GM06990 (cell line): ENCODE measurements around the gene HBM.
"Not testable (repeated sequence)": the region's sequence is repeated elsewhere in the genome, so short reads cannot be mapped to it uniquely, and the experiment has no call there.

Experiments
- DNase-seq: peaks from one replicate; pipeline ENCODE4 v3.0.0-alpha.2; 2011; ENCODE audit not compliant: insufficient read length; ENCODE audit errors: extremely low read depth
- H3K27me3 ChIP-seq: replicated peaks from 2 replicates; pipeline ENCODE4 v1.6.0; 2011; ENCODE audit warnings: low read length; ENCODE audit not compliant: control insufficient read depth, insufficient read depth
- H3K36me3 ChIP-seq: 2 replicates; pipeline ENCODE4 v1.5.1; 2011; ENCODE audit warnings: low read length; ENCODE audit not compliant: control insufficient read depth, insufficient read depth
- H3K4me3 ChIP-seq: replicated peaks from 2 replicates; pipeline ENCODE4 v1.5.1; 2011; ENCODE audit warnings: low read depth, mild to moderate bottlenecking, control low read depth, low read length
- CTCF ChIP-seq: IDR thresholded peaks from 2 replicates; pipeline ENCODE4 v1.5.1; 2011; ENCODE audit warnings: low read length, control low read depth, mild to moderate bottlenecking, inconsistent platforms; ENCODE audit not compliant: insufficient read depth, poor library complexity, severe bottlenecking

The HBM gene

GRCh38 chr16:159136-159849 lies 6.5 kb upstream of the HBM start:
- Histone ChIP-seq H3K36me3 (no peaks in the 10 kb centered on the region), H3K27me3 (no peaks in the 10 kb centered on the region), H3K4me3 (no peak overlapping the region)
- no peak for TF ChIP-seq CTCF
- no peak for DNase-seq

DNA sequence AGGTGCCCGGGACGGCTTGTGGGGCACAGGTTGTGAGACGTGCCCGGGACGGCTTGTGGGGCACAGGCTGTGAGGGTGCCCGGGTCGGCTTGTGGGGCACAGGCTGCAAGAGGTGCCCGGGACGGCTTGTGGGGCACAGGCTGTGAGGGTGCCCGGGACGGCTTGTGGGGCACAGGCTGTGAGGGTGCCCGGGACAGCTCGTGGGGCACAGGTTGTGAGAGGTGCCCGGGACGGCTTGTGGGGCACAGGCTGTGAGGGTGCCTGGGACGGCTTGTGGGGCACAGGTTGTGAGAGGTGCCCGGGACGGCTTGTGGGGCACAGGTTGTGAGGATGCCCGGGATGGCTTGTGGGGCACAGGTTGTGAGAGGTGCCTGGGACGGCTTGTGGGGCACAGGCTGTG lies 5.5 kb upstream of the HBM start:
- H3K36me3 ChIP-seq, DNase-seq, H3K27me3 ChIP-seq, H3K4me3 ChIP-seq: not testable (repeated sequence)

DNA sequence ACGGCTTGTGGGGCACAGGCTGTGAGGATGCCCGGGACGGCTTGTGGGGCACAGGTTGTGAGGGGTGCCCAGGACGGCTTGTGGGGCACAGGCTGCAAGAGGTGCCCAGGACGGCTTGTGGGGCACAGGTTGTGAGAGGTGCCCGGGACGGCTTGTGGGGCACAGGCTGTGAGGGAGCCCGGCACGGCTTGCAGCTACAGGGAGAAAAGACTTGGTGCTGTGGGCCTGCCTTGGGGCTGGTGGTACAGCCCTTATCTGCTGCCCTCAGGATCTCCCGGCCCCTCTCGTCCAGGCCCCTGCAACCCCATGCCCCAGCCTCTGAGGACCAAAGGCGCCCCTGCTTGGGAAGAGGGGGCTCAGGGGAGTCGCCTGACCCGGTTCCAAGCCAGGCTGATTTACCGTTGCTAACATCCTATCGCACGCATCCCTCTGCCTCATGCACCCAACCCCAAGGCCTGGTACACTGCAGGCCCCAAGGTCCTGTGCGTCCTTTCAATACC lies 5.0 kb upstream of the HBM start:
- TF ChIP-seq CTCF = no peak
- Histone ChIP-seq H3K4me3 (no peak overlapping the region), H3K27me3 (no peaks in the 10 kb centered on the region; the same call in 1 of the 2 replicates), H3K36me3 (no peaks in the 10 kb centered on the region)
- no peak for DNase-seq

DNA sequence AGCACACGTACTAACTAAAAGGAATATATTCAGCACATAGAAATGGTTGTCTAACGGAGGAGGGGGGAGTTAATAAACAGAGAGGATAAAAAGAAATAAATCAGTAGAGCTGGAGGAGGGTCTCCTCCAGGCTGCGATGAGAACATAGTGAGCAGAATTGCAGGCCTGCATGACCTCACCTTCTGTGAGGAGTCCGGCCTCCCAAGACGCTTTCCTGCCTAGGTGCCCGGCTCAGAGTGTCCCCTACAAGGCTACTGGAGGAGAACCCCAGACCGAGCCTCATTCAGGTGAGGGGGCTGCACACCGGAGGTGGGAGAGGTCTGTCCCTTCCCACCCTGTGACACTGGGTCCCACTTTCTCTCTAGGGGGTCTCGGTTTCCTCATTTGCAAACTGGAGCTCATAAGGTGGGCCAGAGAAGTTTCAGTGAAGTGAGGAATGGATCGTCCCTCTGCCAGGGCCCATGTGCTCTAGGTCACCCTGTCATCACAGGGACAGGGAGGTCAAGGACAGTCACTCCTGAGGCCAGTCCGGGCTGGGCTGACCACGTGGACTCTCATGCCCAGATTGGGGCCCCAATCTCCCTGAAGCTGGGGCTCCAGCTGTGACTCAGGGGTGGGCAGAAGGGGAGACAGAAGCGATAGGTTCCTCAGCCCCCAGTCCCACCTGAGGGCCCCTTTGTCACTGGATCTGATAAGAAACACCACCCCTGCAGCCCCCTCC lies 3.3 kb upstream of the HBM start:
- H3K4me3 ChIP-seq = no peak overlapping the region
- DNase-seq = no peak
- peaks cover 2% of the 10 kb centered on the region; the same call in 1 of the 2 replicates for H3K27me3 ChIP-seq

GRCh38 chr16:163139-163538 lies 2.6 kb upstream of the HBM start:
- DNase-seq, H3K4me3 ChIP-seq, H3K27me3 ChIP-seq, H3K36me3 ChIP-seq: not testable (repeated sequence)

More for the DNA sequence above, 3.3 kb upstream of the HBM start:
- no peaks in the 10 kb centered on the region for H3K36me3 ChIP-seq
- no peak for TF ChIP-seq CTCF

- H3K27me3 ChIP-seq, H3K36me3 ChIP-seq, DNase-seq, H3K4me3 ChIP-seq: not testable (repeated sequence)
These were observed 2.1 kb upstream of the HBM start for GRCh38 chr16:163696-164095.

DNA sequence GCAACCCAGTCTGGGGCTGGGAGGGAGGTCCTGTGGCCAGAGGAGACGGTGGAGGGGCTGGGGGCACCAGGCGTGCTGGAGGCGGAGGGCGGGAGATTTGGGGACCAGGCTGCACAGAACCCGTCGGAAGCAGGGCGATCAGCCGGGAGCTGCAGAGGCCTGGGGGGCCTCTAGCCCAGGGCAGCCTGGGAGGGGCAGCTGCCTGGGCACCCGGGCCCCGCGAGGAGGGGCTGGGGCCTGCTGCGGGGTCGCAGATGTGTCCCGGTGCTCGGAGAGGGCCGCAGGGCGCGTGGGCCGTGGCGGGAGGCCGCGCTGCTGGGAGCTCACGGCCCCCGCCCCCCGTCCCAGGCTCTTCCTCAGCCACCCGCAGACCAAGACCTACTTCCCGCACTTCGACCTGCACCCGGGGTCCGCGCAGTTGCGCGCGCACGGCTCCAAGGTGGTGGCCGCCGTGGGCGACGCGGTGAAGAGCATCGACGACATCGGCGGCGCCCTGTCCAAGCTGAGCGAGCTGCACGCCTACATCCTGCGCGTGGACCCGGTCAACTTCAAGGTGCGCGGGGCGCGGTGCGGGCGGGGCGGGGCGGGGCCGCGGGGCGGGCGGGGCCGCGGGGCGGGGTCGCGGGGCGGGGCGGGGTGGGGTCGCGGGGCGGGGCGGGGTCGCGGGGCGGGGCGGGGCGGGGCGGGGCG lies 1.5 kb upstream of the HBM start:
- not testable (repeated sequence) for DNase-seq, H3K36me3 ChIP-seq, H3K27me3 ChIP-seq, H3K4me3 ChIP-seq
